Measurements from ENCODE around the gene CHAC1.

Gene CHAC1, protein sequence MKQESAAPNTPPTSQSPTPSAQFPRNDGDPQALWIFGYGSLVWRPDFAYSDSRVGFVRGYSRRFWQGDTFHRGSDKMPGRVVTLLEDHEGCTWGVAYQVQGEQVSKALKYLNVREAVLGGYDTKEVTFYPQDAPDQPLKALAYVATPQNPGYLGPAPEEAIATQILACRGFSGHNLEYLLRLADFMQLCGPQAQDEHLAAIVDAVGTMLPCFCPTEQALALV

DNA sequence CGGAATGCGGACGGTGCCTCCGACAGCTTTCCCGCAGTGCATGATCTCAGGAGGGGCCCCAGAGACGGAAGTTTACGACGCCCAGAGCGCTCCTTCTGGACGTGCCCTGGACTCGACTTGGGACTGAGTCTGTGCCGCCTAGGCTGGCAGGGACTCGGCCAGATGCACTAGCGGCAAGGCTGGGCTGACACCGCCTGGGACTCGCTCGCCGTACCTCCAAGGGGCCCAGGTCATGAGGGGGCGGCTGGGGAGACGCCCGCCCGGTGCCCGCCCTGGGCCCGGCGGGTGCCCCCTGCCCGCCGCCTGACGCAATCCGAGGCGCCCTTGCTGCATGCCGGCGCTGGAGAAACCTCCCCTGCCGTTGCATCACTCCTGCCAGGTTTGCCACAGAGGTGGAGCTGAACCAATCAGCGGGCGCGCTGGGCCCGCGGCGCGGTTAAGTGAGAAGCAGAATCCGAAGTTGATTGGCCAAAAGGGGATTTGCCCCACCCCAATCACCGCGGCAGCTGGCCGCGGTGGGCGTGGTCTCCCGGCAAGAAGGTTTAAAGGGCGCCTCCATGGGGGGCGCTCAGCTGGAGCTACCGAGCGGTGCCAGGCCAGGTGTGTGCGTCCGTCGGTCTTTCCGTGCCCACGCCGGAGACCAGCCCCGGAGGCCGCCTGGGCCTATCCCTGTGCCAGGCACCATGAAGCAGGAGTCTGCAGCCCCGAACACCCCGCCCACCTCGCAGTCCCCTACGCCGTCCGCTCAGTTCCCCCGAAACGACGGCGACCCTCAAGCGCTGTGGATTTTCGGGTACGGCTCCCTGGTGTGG lies at the start of gene CHAC1:
Gene CHAC1 (plus strand): TSS at position 571 of the 812 bp plus-strand sequence. CDS start 113 bp downstream, at position 684.
- DNase-seq: peak; percentile 76

- DNase-seq: no peak
Observed at GRCh38 chr15:40904552-40905201, 48.6 kb upstream of the CHAC1 start.

GRCh38 chr15:40906091-40906990 lies 46.9 kb upstream of the CHAC1 start:
- DNase-seq: peak; percentile 57

- peak; percentile 27 for DNase-seq
Observed at GRCh38 chr15:40906991-40907802, 46.1 kb upstream of the CHAC1 start.

DNA sequence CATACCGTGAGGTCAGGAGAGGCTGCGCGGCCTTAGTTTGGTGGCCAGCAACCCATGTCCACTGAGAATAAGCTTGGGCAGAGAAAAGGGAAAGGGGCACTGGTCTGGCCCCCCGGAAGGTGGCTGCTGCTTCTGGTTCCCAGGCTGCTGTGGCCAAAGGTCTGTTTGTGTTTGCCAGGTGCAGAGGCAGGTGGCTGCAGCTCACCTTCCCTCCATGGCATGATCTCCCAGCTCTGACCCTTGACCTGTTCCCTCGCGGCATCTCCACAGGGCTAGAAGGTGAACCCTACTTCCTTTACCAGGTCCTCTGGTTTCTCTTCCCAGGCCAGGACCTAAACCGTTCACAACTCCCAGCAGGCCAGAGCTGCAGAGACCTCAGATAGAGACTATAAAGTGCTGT lies 45.2 kb upstream of the CHAC1 start:
- DNase-seq: no peak

- no peak for DNase-seq
Observed at GRCh38 chr15:40909662-40910630, 43.3 kb upstream of the CHAC1 start.

DNA sequence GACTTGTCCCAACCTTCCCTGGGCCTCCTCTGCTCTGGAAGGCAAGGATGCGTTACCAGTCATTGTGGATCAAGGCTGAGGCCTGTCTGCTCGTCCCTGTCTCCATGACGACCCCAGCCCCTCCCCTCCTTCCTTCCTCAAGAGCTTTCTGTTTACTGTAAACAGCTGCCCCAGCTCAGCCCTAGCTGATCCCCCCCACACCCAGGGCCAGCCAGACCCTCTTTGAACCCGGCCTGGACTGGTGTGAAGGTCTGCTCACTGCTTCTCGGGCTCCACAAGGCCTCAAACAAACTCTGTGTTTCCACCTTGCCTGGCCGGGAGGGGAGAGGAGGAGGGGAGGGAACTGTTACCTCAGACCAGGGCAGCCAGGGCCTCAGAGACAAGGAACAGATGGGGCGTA lies 42.1 kb upstream of the CHAC1 start:
- DNase-seq: no peak

DNA sequence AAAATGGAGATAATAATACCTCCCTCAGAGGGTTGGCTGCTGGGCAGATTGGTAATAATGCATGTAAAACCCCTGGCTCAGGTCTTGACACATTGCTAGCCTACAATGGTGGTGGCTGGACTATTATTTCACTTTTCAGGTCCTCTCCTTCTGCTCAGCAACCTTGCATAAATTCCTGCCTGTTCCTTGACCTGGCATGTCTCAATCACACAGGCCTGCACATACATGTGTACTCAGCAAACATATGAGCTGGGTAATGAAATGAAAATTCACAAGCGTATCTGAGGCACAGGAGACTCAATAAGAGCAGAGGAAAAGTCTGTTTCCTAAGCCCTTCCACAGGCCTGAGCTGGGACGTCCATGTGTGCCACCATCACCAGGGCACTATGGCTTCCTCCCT lies 41.6 kb upstream of the CHAC1 start:
- DNase-seq: no peak

DNA sequence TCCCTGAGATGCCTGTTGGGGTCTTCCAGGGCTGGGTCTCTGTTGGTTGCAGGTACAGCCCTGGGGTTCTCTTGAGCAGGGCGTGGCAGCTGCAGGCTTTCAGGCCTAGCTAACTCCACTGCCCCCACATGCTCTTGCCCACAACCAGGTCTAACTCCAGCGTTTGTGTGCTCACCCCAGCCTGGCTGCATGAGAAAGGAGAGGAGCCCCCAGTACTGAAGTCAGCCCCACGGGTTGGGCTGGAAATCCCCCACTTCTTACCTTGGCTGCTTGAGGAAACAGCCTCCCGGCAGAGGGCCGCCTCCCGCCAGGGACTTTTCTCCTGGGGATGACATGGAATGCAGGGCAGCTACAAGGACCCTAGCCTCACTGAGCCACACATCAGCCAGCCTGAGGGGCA lies 40.8 kb upstream of the CHAC1 start:
- DNase-seq: no peak

DNA sequence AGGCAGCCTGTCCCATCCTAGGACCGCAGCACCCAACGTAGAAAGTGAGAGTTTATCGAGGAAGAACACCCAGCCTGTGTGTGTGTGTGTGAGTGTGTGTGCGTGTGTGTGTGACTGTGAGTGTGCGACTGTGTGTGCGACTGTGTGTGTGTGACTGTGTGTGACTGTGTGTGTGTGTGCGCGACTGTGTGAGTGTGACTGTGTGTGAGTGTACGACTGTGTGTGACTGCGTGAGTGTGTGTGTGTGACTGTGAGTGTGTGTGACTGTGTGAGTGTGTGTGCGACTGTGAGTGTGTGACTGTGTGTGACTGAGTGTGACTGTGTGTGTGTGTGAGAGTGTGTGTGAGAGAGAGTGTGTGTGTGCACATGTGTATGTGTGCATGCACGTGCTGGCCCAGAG lies 39.3 kb upstream of the CHAC1 start:
- no peak for DNase-seq

DNA sequence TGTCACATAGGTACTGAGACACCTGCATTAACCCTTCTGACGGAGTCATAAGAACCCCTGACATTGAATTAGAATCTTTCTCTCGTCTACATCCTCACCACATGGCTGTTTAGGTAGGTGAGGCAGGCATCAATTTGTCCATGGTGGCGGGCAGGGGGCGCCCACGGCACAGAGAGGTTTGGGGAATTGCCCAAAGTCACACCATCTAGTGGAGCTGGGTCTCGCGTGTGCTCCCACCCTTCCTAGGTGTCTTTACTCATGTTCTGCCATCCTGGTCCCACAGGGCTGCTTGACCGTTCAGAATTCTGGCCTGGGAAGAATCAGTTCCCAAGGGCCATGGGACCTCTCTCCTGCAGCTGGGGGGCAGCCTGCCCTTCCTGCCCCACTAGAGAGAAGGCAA lies 38.8 kb upstream of the CHAC1 start:
- DNase-seq: no peak

DNA sequence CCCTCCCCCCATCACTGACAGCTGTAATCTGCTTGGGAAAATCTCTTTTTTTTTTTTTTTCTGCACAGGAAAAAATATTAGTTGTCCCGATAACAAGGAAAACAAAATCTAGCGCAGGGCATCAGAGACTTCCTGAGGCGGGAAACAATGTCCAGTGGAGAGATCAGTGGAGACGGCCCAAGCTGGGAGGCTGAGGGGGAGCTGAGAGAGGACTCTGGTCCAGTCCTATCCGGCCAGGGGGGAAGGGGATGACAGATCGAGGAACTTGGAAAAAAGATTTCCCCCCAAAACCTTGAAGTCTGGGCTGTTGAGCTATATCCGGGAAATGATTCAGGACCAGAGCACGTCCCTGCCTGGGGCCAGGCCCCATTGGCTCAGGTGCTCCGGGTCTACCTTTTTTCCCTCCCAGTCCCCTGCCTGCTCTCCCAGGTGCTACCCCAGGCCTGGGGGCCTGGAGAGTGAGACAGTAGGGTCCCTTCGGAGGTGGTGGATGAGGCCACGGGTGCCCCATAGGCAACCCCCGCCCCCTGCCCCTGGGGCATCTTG lies 38.1 kb upstream of the CHAC1 start:
- DNase-seq: no peak

DNA sequence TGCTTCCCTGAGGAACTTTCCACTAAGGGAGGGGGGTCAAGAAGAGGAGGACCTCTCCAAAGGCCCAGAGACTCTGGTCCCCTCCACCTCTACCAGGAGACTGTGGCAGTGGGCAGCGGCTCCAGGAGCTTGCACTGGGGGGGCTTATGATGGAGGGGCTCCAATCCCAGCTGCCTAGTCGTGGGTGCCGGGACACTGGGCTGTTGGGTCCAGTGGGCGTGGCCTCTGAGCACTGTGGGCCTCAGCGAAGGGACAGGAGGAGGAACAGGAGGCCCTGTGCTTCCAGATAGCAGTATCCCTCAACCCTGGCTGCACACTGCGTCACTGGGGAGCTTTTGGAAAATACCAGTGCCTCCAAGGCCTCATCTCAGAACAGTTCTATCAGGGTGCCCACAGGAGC lies 37.6 kb upstream of the CHAC1 start:
- no peak for DNase-seq

GRCh38 chr15:40917585-40917984 lies 35.7 kb upstream of the CHAC1 start:
- no peak for DNase-seq

- no peak for DNase-seq
Observed at GRCh38 chr15:40918146-40918798, 35.0 kb upstream of the CHAC1 start.

GRCh38 chr15:40918799-40919392 lies 34.4 kb upstream of the CHAC1 start:
- DNase-seq: no peak

DNA sequence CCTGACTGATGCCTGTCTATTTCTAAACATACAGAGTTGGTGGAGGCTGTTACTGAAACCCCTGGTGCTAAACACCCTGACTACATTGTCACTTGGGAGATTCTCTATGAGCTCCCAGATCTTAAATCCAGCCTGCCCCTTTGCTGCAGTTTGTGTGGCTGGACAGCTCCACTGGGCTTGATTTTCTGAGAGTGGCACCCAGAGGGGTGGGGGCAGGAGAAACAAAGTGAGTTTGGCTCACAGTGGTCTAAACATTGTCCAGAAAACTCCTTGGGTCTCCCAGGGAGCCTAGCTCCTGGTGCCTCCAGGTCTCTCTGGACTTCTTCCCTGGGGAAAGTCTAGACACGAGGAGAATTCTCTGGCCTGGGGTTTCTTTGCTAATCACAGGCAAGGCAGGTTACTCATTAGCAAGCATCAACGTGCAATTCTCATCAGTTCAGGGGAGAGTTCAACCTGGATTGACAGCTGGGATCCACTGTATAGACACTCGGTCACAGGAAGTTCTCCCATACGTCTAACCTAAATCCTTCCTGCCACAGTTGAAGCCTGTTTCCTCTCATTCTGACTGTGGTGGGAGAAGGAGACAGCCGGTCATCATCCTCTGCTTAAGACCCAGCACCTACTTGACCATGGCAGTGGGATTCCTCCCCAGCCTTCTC lies 31.2 kb upstream of the CHAC1 start:
- DNase-seq: no peak

- DNase-seq: no peak
Observed at GRCh38 chr15:40922608-40923005, 30.7 kb upstream of the CHAC1 start.

DNA sequence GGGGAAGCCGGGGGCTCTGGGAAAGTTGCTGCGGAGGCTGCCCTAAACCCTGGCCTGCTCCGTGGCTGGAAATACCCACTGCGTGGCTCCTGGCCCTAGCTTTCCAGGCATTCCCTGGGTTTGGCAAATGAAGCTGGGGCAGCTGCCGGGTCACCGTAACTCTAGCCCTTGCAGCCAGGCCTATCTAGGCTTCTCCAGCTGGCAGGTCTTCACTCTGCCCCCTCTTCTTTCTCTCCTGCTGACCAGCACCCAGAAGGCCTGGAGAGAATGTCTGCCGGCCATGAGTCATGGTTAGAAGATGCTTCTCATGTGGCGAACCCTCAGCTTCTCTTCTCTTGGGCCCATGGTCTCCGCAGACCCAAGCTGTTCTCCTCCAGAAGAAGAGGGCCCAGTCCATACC lies 29.7 kb upstream of the CHAC1 start:
- no peak for DNase-seq
